BLaER1 (cell line): Measurements from ENCODE around the gene TMPRSS6.

Source experiments
- H3K27ac ChIP-seq: shearing (Covaris generic); formaldehyde crosslinking; 2 replicates; pipeline ENCODE4 v1.8.1; 2022
- H3K27me3 ChIP-seq: shearing (Covaris generic); formaldehyde crosslinking; 2 replicates; pipeline ENCODE4 v1.8.1; 2022
- H3K36me3 ChIP-seq: shearing (Covaris generic); formaldehyde crosslinking; 2 replicates; pipeline ENCODE4 v1.8.1; 2022
- H3K4me1 ChIP-seq: shearing (Covaris generic); formaldehyde crosslinking; 2 replicates; pipeline ENCODE4 v1.8.1; 2022
- H3K4me2 ChIP-seq: shearing (Covaris generic); formaldehyde crosslinking; 2 replicates; pipeline ENCODE4 v1.8.1; 2022
- H3K4me3 ChIP-seq: shearing (Covaris generic); formaldehyde crosslinking; 2 replicates; pipeline ENCODE4 v1.8.1; 2022
- H3K9ac ChIP-seq: shearing (Covaris generic); formaldehyde crosslinking; 2 replicates; pipeline ENCODE4 v1.8.1; 2022
- H3K9me3 ChIP-seq: shearing (Covaris generic); formaldehyde crosslinking; 2 replicates; pipeline ENCODE4 v1.8.1; 2022
- H4K20me1 ChIP-seq: shearing (Covaris generic); formaldehyde crosslinking; 2 replicates; pipeline ENCODE4 v1.8.1; 2022
- Cebpa-rat ChIP-seq: shearing (Covaris generic); IDR thresholded peaks from 2 replicates; pipeline ENCODE4 v1.8.1; 2022

TMPRSS6 gene

GRCh38 chr22:37141476-37141875, 32.0 kb upstream of the TMPRSS6 start:
- H3K4me1 ChIP-seq: peaks cover 41% of the 10 kb centered on the region
- 0 out of 2 replicates have a peak overlapping the region, but pooled peaks have one; percentile 13 for H3K27ac ChIP-seq
- no peak overlapping the region for H3K9ac ChIP-seq
- TF ChIP-seq Cebpa-rat: no peak
- no peaks in the 10 kb centered on the region for H3K27me3 ChIP-seq
- no peaks in the 10 kb centered on the region for H4K20me1 ChIP-seq
- H3K9me3 ChIP-seq: no peaks in the 10 kb centered on the region
- no peaks in the 10 kb centered on the region for H3K36me3 ChIP-seq
- H3K4me2 ChIP-seq: no peak overlapping the region
- no peak overlapping the region for H3K4me3 ChIP-seq

- Histone ChIP-seq H3K9ac (no peak overlapping the region), H3K27me3 (no peaks in the 10 kb centered on the region), H3K4me1 (peaks cover 34% of the 10 kb centered on the region), H3K27ac (no peak overlapping the region), H3K36me3 (no peaks in the 10 kb centered on the region), H3K9me3 (no peaks in the 10 kb centered on the region), H4K20me1 (no peaks in the 10 kb centered on the region), H3K4me3 (no peak overlapping the region), H3K4me2 (no peak overlapping the region)
- no peak for TF ChIP-seq Cebpa-rat
Measured at GRCh38 chr22:37140686-37141323, 31.3 kb upstream of the TMPRSS6 start.

GRCh38 chr22:37139762-37140161, 30.2 kb upstream of the TMPRSS6 start:
- Histone ChIP-seq H3K9ac (no peak overlapping the region), H3K4me3 (no peak overlapping the region), H3K27ac (no peak overlapping the region), H3K4me2 (no peak overlapping the region), H3K4me1 (peaks cover 24% of the 10 kb centered on the region), H4K20me1 (no peaks in the 10 kb centered on the region), H3K36me3 (no peaks in the 10 kb centered on the region), H3K27me3 (no peaks in the 10 kb centered on the region), H3K9me3 (no peaks in the 10 kb centered on the region)
- no peak for TF ChIP-seq Cebpa-rat

- Histone ChIP-seq H3K9ac (no peak overlapping the region), H3K4me2 (no peak overlapping the region), H3K4me3 (no peak overlapping the region), H4K20me1 (no peaks in the 10 kb centered on the region), H3K4me1 (peaks cover 16% of the 10 kb centered on the region), H3K9me3 (no peaks in the 10 kb centered on the region), H3K27me3 (no peaks in the 10 kb centered on the region), H3K36me3 (no peaks in the 10 kb centered on the region), H3K27ac (no peak overlapping the region)
- TF ChIP-seq Cebpa-rat: no peak
Measured at GRCh38 chr22:37138849-37139561, 29.5 kb upstream of the TMPRSS6 start.

GRCh38 chr22:37137903-37138665, 28.6 kb upstream of the TMPRSS6 start:
- Histone ChIP-seq H3K36me3 (no peaks in the 10 kb centered on the region), H3K4me2 (no peak overlapping the region), H4K20me1 (no peaks in the 10 kb centered on the region), H3K27ac (no peak overlapping the region), H3K9me3 (no peaks in the 10 kb centered on the region), H3K9ac (no peak overlapping the region), H3K4me1 (peaks cover 20% of the 10 kb centered on the region), H3K27me3 (no peaks in the 10 kb centered on the region), H3K4me3 (no peak overlapping the region)
- TF ChIP-seq Cebpa-rat: no peak

DNA sequence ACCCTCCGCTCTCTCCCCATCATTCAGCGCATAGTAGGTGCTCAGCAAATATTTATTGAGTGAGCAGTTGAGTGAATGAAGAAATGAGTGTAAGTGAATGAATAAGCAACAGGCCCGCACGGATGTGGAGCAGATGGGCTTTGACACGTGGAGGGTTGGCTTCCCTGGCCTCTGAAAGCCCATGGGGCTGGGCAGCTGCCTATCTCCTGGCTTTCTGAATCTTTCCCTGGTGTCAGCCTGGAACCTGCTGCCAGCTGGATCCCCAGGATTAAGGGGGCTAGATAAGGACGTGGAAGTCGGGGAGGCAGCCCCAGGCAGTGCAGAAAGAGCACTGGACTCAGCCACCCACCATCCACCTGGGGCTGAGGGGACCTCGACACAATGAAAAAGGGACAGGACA, 27.6 kb upstream of the TMPRSS6 start:
- peaks cover 18% of the 10 kb centered on the region for H3K4me1 ChIP-seq
- no peaks in the 10 kb centered on the region for H4K20me1 ChIP-seq
- no peak overlapping the region for H3K4me3 ChIP-seq
- H3K4me2 ChIP-seq: no peak overlapping the region
- H3K36me3 ChIP-seq: no peaks in the 10 kb centered on the region
- no peak overlapping the region for H3K27ac ChIP-seq
- H3K9me3 ChIP-seq: no peaks in the 10 kb centered on the region
- H3K9ac ChIP-seq: no peak overlapping the region
- no peaks in the 10 kb centered on the region for H3K27me3 ChIP-seq
- TF ChIP-seq Cebpa-rat: no peak

DNA sequence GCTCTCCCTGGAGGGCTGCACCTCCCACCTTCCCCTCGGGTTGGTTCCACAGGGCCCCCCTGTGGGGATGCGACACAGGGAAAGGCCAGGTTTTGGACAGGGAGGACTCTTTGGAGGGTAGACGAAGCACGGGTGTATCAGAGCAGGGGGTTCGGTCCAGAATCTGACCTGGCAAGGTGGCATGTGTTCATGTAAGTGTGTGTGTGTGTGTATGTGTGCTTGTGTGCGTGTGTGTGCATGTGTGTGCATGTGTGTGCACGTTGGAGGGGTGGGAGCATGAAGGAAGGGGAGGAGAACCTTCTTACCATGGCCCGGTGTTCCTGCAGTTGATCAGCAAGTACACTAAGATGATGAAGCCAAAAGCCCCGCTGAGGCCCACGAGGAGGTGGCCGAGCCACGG, 25.5 kb upstream of the TMPRSS6 start:
- Histone ChIP-seq H3K9ac (no peak overlapping the region), H3K36me3 (no peaks in the 10 kb centered on the region), H3K27ac (no peak overlapping the region), H3K9me3 (no peaks in the 10 kb centered on the region), H3K4me2 (no peak overlapping the region), H4K20me1 (no peaks in the 10 kb centered on the region), H3K4me3 (no peak overlapping the region), H3K4me1 (peaks cover 15% of the 10 kb centered on the region), H3K27me3 (no peaks in the 10 kb centered on the region)
- no peak for TF ChIP-seq Cebpa-rat

DNA sequence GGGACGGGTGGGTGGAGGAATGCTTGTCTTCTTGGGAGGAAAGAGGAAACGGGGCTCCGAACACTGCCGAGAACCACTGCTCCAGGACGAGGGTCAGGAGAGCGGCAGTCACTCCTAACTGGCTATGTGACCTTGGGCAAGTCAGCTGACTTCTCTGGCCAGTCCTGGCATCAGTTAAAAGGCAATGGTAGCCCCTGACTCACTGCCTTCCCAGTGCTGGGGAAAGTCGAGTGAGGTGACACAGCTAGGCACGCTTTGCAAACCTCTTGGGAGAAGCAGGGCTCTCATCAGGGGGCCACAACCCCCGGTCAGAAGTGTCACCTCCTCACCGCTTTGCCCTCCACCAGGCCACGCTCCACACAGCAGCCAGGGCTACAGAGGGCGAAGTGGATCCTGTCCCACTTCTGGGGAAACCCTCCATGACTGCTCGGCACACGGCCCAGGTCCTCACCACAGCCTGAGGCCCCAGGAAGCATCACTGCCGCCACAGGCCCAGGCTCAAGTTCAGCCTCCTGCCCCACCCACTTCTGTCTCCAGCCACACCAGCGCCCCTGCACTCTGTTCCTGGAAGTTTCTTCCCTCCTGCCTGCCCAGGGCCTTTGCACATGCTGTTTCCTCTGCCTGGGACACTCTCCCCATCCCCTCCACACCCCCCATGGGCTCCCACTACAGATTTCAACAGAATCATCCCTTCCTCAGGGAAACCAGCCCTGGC, 23.9 kb upstream of the TMPRSS6 start:
- Histone ChIP-seq H3K9ac (no peak overlapping the region), H3K4me1 (peaks cover 31% of the 10 kb centered on the region), H3K9me3 (no peaks in the 10 kb centered on the region), H4K20me1 (no peaks in the 10 kb centered on the region), H3K4me2 (peak overlapping the region; percentile 33; the same call in 1 of the 2 replicates), H3K4me3 (no peak overlapping the region), H3K27ac (no peak overlapping the region), H3K27me3 (no peaks in the 10 kb centered on the region), H3K36me3 (no peaks in the 10 kb centered on the region)
- no peak for TF ChIP-seq Cebpa-rat

DNA sequence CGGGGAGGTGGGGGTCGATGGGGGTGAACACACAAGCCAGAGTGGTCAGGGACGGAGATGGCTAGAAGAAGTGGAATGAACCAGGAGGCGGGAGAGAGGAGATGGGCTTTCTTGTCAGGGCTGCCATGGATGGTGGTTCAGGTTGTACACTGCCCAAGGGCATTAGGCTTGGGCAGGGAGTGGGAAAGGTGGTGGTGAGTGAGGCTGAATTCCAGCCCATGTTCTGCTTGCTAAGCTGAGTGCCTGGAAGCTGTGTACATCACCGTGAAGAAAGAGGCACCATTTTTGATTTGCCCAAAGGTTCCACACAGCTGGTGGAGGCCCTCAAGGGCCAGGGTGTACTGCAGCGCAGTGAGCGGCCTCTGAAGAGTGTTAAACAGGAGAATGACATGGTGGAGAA, 23.3 kb upstream of the TMPRSS6 start:
- H3K4me2 ChIP-seq: no peak overlapping the region
- no peak for TF ChIP-seq Cebpa-rat
- peaks cover 38% of the 10 kb centered on the region for H3K4me1 ChIP-seq
- no peaks in the 10 kb centered on the region for H3K9me3 ChIP-seq
- H3K36me3 ChIP-seq: no peaks in the 10 kb centered on the region
- H3K4me3 ChIP-seq: no peak overlapping the region
- H3K9ac ChIP-seq: no peak overlapping the region
- H4K20me1 ChIP-seq: no peaks in the 10 kb centered on the region
- no peaks in the 10 kb centered on the region for H3K27me3 ChIP-seq
- no peak overlapping the region for H3K27ac ChIP-seq
